HG03108 (cell line): ENCODE results near the gene KLHL25.

ENCODE experiments used
- ATAC-seq: cut with Tn5 transposase; IDR thresholded peaks from one replicate; pipeline ENCODE4 v1.9.1; 2021; ENCODE audit warnings: moderate library complexity; ENCODE audit not compliant: unreplicated experiment

The KLHL25 gene

DNA sequence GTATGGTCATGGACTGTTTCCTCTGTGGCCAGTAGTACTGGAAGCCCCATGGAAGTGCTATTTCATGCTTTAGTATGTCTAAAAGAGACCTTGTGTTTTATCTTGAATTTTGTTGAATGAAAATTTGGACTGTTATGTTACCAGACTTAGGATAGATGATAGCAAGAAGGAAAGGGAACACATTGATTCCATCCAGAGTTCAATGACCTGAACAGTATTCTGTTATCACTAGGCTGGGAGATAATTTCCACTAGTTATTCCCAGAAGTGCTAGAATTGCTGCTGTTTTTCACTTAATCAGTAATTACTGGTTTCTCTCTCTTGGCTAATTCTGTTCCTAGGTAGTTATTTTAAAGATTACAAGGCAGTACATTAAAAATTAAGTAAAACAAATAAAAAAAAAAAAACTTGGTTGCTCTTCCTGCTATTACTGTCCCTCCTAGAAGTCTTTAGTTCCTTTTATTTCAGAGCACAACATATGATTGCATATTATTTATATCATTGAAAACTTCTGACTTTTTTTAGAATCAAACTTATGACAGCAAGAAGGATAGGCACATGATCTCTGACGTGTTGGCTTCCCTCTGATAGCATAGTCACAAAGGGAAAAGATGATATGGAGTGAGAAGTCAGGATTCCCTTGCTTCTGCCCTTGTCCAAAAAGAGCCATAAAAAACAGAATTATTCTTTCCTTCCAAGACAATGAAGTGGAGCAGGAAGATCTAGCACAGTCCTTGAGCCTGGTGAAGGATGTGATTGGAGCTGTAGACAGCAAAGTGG lies 72.2 kb downstream of the KLHL25 start:
- no peak for ATAC-seq

DNA sequence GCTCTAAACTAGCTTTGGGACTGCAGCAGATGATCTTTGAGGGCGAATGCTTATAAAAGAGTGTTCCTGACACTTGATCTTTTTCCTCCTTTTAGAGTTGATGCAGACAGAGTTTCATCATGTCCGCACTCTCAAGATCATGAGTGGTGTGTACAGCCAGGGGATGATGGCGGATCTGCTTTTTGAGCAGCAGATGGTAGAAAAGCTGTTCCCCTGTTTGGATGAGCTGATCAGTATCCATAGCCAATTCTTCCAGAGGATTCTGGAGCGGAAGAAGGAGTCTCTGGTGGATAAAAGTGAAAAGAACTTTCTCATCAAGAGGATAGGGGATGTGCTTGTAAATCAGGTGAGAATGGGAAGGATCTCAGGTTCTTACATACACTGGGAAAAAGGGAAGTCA lies 75.7 kb downstream of the KLHL25 start:
- no peak for ATAC-seq

DNA sequence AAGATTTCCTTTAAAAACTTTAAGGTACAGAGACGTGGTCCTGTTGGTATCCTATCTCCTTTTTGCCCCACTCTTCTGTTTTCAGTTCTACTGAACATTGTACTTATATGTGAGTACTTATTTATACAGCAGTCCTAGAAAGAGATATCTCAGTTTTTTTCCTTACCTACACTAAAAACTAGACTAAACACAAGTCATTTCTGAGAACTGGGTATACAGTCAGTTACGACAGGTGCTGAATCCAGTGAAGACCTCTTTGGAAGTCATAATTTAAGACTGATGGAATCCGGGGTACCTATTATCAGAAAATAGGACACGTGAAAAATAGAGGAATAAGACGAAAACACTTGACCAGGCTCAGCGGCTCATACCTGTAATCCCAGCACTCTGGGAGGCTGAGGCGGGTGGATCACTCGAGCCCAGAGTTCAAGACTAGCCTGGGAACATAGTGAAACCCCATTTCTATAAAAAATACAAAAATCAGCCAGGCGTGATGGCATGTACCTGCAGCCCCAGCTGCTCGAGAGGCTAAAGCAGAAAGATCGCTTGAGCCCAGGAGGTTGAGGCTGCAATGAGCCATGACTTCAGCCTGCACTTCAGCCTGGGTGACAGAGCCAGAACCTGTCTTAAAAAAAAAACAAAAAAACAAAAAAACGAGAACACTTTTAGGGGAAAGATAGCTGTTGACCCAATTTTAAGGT lies 76.3 kb downstream of the KLHL25 start:
- peak; percentile 47 for ATAC-seq

DNA sequence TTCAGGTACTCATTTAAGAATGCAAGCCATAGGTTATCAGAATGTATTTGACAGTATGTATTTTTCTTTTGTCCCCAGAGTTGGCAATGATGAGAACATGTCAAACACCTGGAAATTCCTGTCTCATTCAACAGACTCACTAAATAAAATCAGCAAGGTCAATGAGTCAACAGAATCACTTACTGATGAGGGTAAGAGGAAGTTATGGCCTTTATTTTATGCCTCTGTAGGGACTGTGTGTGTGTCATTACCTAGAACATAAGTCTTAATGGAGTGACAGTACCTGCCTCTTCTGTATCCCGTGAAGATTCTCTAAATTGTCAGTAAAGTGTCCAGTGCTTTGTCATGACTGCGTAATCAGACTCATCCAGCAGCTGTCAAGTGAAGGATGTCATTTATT lies 77.5 kb downstream of the KLHL25 start:
- no peak for ATAC-seq

DNA sequence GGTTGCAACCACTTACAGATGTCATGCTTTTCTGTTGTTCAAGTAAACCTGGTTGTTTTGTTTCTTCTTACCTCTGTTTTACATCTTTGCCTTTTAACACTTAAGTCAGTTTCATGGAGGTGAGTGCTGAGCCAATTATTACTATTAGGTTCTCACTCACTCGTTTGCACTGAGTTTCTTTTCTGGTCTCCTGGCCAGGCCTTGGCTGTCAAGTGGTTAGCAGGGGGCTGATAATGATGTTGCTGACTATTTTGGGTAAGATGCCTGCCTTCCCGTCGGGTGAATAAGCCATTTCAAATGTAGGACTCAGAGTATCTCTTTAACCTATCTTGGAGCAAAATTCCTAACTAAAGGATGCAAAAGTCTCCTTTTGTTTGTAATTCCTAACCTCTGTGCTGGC lies 78.5 kb downstream of the KLHL25 start:
- no peak for ATAC-seq

DNA sequence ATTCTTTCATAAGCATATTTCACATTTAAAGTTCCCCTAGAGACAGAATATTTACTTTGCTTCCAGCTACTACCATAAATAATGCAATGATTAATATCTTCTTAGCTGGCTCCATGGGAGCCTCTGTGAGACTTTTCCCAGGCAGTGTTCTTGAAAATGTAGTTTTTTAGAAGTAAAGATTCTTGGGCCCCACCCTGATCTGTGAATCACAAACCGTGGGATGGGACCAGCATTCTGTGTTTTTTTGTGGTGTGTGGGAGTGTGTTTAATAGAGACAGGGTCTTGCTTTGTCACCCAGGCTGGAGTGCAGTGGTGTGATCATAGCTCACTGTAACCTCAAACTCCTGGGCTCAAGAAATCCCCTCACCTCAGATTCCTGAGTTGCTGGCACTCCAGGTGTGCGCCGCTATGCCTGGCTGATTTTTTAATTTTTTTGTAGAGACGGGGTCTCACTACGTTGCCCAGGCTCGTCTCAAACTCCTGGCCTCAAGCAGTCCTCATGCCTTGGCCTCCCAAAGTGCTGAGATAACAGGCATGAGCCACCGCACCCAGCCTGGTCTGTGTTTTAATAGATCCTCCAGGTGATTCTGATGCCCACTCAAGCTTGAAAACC lies 83.0 kb downstream of the KLHL25 start:
- no peak for ATAC-seq

DNA sequence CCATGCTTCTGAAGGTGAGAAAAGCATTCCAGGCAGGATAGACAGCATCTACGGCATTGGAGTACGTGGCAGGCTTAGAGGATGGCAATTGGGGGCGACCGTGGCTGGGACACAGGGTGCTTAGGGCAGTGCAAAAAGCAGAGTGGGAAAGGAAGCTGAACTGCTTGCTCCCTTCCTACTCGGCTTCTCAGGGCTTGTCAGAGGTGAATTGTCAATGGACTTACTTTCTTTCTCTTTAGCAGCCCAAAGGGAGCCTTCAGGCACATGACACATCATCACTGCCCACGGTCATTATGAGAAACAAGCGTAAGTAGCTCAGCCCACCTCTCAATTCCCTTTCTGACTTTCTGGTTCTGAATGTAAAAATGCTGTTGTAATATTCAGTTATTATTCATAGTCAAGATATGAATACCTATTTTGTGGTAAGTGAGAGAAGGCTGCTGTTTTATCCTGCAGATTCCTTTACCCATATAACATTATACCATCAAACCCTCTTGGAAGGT lies 84.3 kb downstream of the KLHL25 start:
- peak; percentile 43 for ATAC-seq
